ENCODE results near the gene HAUS5. TPM values are rescaled to one million over a fixed set of nuclear protein-coding genes. Genes with fewer than 3 reads are reported as not detected.

HAUS5 gene
- total and polyA plus RNA-seq, 12 donors: 5.2 to 38.2 (median 10.8) TPM

GRCh38 chr19:35671818-35672217 is 59.3 kb downstream of the HAUS5 start:
- WGBS, 4 donors: 30 to 45% (median 34%) methylated on average over 3 of the region's 3 CpGs
- no peaks in the 10 kb centered on the region for H3K9me3 ChIP-seq (replicated peaks in 1 of 3)
- peaks cover 3% of the 10 kb centered on the region for H3K27me3 ChIP-seq
- no peak overlapping the region for H3K27ac ChIP-seq
- peaks cover 0 to 7% of the 10 kb centered on the region in 2 donors for H3K4me1 ChIP-seq (replicated peaks in 1 of 2)
- H3K4me3 ChIP-seq: no peak overlapping the region
- H3K36me3 ChIP-seq (replicated peaks in 1 of 2): no peaks in the 10 kb centered on the region
- no peak for DNase-seq
- TF ChIP-seq POLR2A (IDR thresholded peaks at IDR 0.05) (no peak), CTCF (IDR thresholded peaks at IDR 0.05) (no peak)
- intact Hi-C loops (cut with DNase I): no loop called here

- DNase-seq: peak in 6 of 7 donors; percentile 37 to 64 (median 57)
- Histone ChIP-seq H3K4me3 (peak overlapping the region in 1 of 4 donors; percentile 43), H3K27ac (no peak overlapping the region), H3K4me1 (replicated peaks in 1 of 2) (peaks cover 0 to 7% of the 10 kb centered on the region in 2 donors), H3K27me3 (peaks cover 3% of the 10 kb centered on the region), H3K36me3 (replicated peaks in 1 of 2) (no peaks in the 10 kb centered on the region), H3K9me3 (replicated peaks in 1 of 3) (no peaks in the 10 kb centered on the region)
- no peak for TF ChIP-seq CTCF (IDR thresholded peaks at IDR 0.05)
- TF ChIP-seq POLR2A (IDR thresholded peaks at IDR 0.05): no peak
- 5 to 15% (median 6%) methylated on average over 13 to 39 of the region's 39 CpGs for WGBS, 4 donors
- intact Hi-C loops (cut with DNase I): no loop called here
Measured at GRCh38 chr19:35673121-35673804, 60.7 kb downstream of the HAUS5 start.

Other genes starting within 250 kb of the HAUS5 start
- gene GPR42, start 241.7 kb upstream of the HAUS5 start, total RNA-seq: not detected
- gene GPR42, start 241.7 kb upstream of the HAUS5 start, polyA plus RNA-seq: not detected
- gene FFAR2, start 164.5 kb upstream of the HAUS5 start, total RNA-seq: under 1 TPM in 3 of 9 donors, not detected in 6; 0.11 to 0.52 (median 0.29) TPM
- gene FFAR2, start 164.5 kb upstream of the HAUS5 start, polyA plus RNA-seq: under 1 TPM; 0.33 to 0.88 (median 0.40) TPM
- not detected for gene KRTDAP, start 122.3 kb upstream of the HAUS5 start, total RNA-seq
- gene KRTDAP, start 122.3 kb upstream of the HAUS5 start, polyA plus RNA-seq: not detected
- gene DMKN, start 99.1 kb upstream of the HAUS5 start, total RNA-seq: 10 to 100 TPM in 5 of 9 donors, 1 to 10 TPM in 4; 2.7 to 39.4 (median 17.1) TPM
- gene DMKN, start 99.1 kb upstream of the HAUS5 start, polyA plus RNA-seq: 10 to 100 TPM; 29.3 to 70.5 (median 63.2) TPM
- gene SBSN, start 84.4 kb upstream of the HAUS5 start, total RNA-seq: not detected
- gene SBSN, start 84.4 kb upstream of the HAUS5 start, polyA plus RNA-seq: under 1 TPM in 1 of 3 donors, not detected in 2; 0.77 TPM
- not detected for gene GAPDHS, start 79.3 kb upstream of the HAUS5 start, total RNA-seq
- gene GAPDHS, start 79.3 kb upstream of the HAUS5 start, polyA plus RNA-seq: not detected
- gene TMEM147, start 67.1 kb upstream of the HAUS5 start, total RNA-seq: 100 to 1,000 TPM; 139 to 261 (median 173) TPM
- 100 to 1,000 TPM in 2 of 3 donors, 10 to 100 TPM in 1; 86.5 to 215 (median 188) TPM for gene TMEM147, start 67.1 kb upstream of the HAUS5 start, polyA plus RNA-seq
- 10 to 100 TPM in 3 of 9 donors, 1 to 10 TPM in 6; 2.2 to 60.4 (median 7.3) TPM for gene ATP4A, start 49.1 kb upstream of the HAUS5 start, total RNA-seq
- gene ATP4A, start 49.1 kb upstream of the HAUS5 start, polyA plus RNA-seq: 10 to 100 TPM in 1 of 3 donors, 1 to 10 TPM in 2; 6.5 to 63.5 (median 7.6) TPM
- gene PMIS2, start 26.6 kb upstream of the HAUS5 start, total RNA-seq: under 1 TPM in 2 of 9 donors, not detected in 7; 0.61 to 0.81 TPM
- gene PMIS2, start 26.6 kb upstream of the HAUS5 start, polyA plus RNA-seq: not detected
- gene RBM42, start 16.3 kb downstream of the HAUS5 start, total RNA-seq: 10 to 100 TPM; 42.6 to 92.9 (median 74.6) TPM
- gene RBM42, start 16.3 kb downstream of the HAUS5 start, polyA plus RNA-seq: 100 to 1,000 TPM in 1 of 3 donors, 10 to 100 TPM in 2; 23.9 to 107 (median 80.7) TPM
- 1 to 10 TPM in 6 of 9 donors, under 1 TPM in 1, not detected in 2; 0.96 to 2.6 (median 2.1) TPM for gene ETV2, start 29.0 kb downstream of the HAUS5 start, total RNA-seq
- 1 to 10 TPM in 2 of 3 donors, under 1 TPM in 1; 0.38 to 5.3 (median 5.0) TPM for gene ETV2, start 29.0 kb downstream of the HAUS5 start, polyA plus RNA-seq
- 100 to 1,000 TPM; 289 to 694 (median 493) TPM for gene COX6B1, start 35.6 kb downstream of the HAUS5 start, total RNA-seq
- 1,000 to 10,000 TPM in 2 of 3 donors, 100 to 1,000 TPM in 1; 626 to 1,985 (median 1,187) TPM for gene COX6B1, start 35.6 kb downstream of the HAUS5 start, polyA plus RNA-seq
- gene UPK1A, start 53.8 kb downstream of the HAUS5 start, total RNA-seq: not detected
- gene UPK1A, start 53.8 kb downstream of the HAUS5 start, polyA plus RNA-seq: 1 to 10 TPM in 1 of 3 donors, not detected in 2; 1.2 TPM
- gene ZBTB32, start 91.8 kb downstream of the HAUS5 start, total RNA-seq: under 1 TPM in 1 of 9 donors, not detected in 8; 0.38 TPM
- under 1 TPM in 2 of 3 donors, not detected in 1; 0.27 to 0.40 TPM for gene ZBTB32, start 91.8 kb downstream of the HAUS5 start, polyA plus RNA-seq
- 10 to 100 TPM in 8 of 9 donors, 1 to 10 TPM in 1; 6.6 to 41.8 (median 19.8) TPM for gene KMT2B, start 105.3 kb downstream of the HAUS5 start, total RNA-seq
- gene KMT2B, start 105.3 kb downstream of the HAUS5 start, polyA plus RNA-seq: 10 to 100 TPM; 10.1 to 97.3 (median 70.3) TPM
- 10 to 100 TPM in 6 of 9 donors, 1 to 10 TPM in 3; 4.9 to 35.3 (median 13.8) TPM for gene IGFLR1, start 129.7 kb downstream of the HAUS5 start, total RNA-seq
- gene IGFLR1, start 129.7 kb downstream of the HAUS5 start, polyA plus RNA-seq: 10 to 100 TPM in 2 of 3 donors, 1 to 10 TPM in 1; 5.3 to 32.3 (median 21.5) TPM
- gene U2AF1L4, start 132.7 kb downstream of the HAUS5 start, total RNA-seq: 10 to 100 TPM; 14.8 to 55.0 (median 32.7) TPM
- gene U2AF1L4, start 132.7 kb downstream of the HAUS5 start, polyA plus RNA-seq: 100 to 1,000 TPM in 2 of 3 donors, 10 to 100 TPM in 1; 30.3 to 255 (median 104) TPM
- gene PSENEN, start 132.9 kb downstream of the HAUS5 start, total RNA-seq: 100 to 1,000 TPM in 1 of 9 donors, 10 to 100 TPM in 8; 29.5 to 149 (median 71.0) TPM
- gene PSENEN, start 132.9 kb downstream of the HAUS5 start, polyA plus RNA-seq: 100 to 1,000 TPM in 2 of 3 donors, 10 to 100 TPM in 1; 93.1 to 230 (median 174) TPM
- 10 to 100 TPM in 8 of 9 donors, 1 to 10 TPM in 1; 6.0 to 28.2 (median 12.5) TPM for gene LIN37, start 135.8 kb downstream of the HAUS5 start, total RNA-seq
- gene LIN37, start 135.8 kb downstream of the HAUS5 start, polyA plus RNA-seq: 100 to 1,000 TPM in 1 of 3 donors, 10 to 100 TPM in 2; 11.3 to 137 (median 75.9) TPM
- gene HSPB6, start 144.3 kb downstream of the HAUS5 start, total RNA-seq: 100 to 1,000 TPM in 7 of 9 donors, 10 to 100 TPM in 2; 21.1 to 431 (median 164) TPM
- 100 to 1,000 TPM; 524 to 932 (median 718) TPM for gene HSPB6, start 144.3 kb downstream of the HAUS5 start, polyA plus RNA-seq
- gene PROSER3, start 145.4 kb downstream of the HAUS5 start, total RNA-seq: 10 to 100 TPM in 5 of 9 donors, 1 to 10 TPM in 4; 4.4 to 18.5 (median 10.2) TPM
- gene PROSER3, start 145.4 kb downstream of the HAUS5 start, polyA plus RNA-seq: 10 to 100 TPM in 2 of 3 donors, 1 to 10 TPM in 1; 7.0 to 27.3 (median 14.7) TPM
- 10 to 100 TPM in 3 of 9 donors, 1 to 10 TPM in 5, under 1 TPM in 1; 0.54 to 30.9 (median 5.4) TPM for gene ARHGAP33, start 162.8 kb downstream of the HAUS5 start, total RNA-seq
- gene ARHGAP33, start 162.8 kb downstream of the HAUS5 start, polyA plus RNA-seq: 10 to 100 TPM in 2 of 3 donors, 1 to 10 TPM in 1; 1.2 to 90.3 (median 27.9) TPM
- under 1 TPM in 1 of 9 donors, not detected in 8; 0.46 TPM for gene PRODH2, start 200.1 kb downstream of the HAUS5 start, total RNA-seq
- gene PRODH2, start 200.1 kb downstream of the HAUS5 start, polyA plus RNA-seq: under 1 TPM in 1 of 3 donors, not detected in 2; 0.07 TPM
- gene NPHS1, start 239.8 kb downstream of the HAUS5 start, total RNA-seq: under 1 TPM in 1 of 9 donors, not detected in 8; 0.31 TPM
- not detected for gene NPHS1, start 239.8 kb downstream of the HAUS5 start, polyA plus RNA-seq
- under 1 TPM in 4 of 9 donors, not detected in 5; 0.06 to 0.32 (median 0.11) TPM for gene KIRREL2, start 244.2 kb downstream of the HAUS5 start, total RNA-seq
- under 1 TPM; 0.03 to 0.24 (median 0.15) TPM for gene KIRREL2, start 244.2 kb downstream of the HAUS5 start, polyA plus RNA-seq